K562 (cell line): Measurements from ENCODE around the gene UBE2I.

Source experiments
- ARID1B ChIP-seq: fragments of 450-650 bp; IDR thresholded peaks from 2 replicates; pipeline ENCODE4 v1.6.1; 2016; ENCODE audit warnings: antibody characterized with exemption, mild to moderate bottlenecking, inconsistent platforms
- CHD1 ChIP-seq: fragments of 200-600 bp; sonication (generic); IDR thresholded peaks from one replicate; pipeline ENCODE4 v1.6.1; 2012; ENCODE audit warnings: mild to moderate bottlenecking, moderate library complexity, low read length, inconsistent platforms
- CREB3 ChIP-seq: fragments of 450-650 bp; conservative IDR thresholded peaks from 2 replicates; pipeline ENCODE4 v1.6.1; 2016; ENCODE audit warnings: missing genetic modification characterization, low read depth, mild to moderate bottlenecking, missing compliant biosample characterization, moderate library complexity
- CTCF ChIP-seq, 3 experiments: IDR thresholded peaks in 2 of 3; conservative IDR thresholded peaks in 1 of 3; 2 replicates each; pipeline ENCODE4 v1.5.1; 2011 to 2012; ENCODE audit warnings: low read length in 3 of 3, mild to moderate bottlenecking in 3 of 3, control low read depth in 2 of 3, improper control_type of control experiment in 1 of 3, inconsistent platforms in 1 of 3, low read depth in 1 of 3, mixed read lengths in 1 of 3, moderate library complexity in 1 of 3; ENCODE audit not compliant: insufficient read depth in 2 of 3
- EP300 ChIP-seq: IDR thresholded peaks from 2 replicates; pipeline ENCODE4 v1.6.1; 2012; ENCODE audit warnings: low read length, improper control_type of control experiment
- MYNN ChIP-seq, 2 experiments: sonication (generic); formaldehyde crosslinking in 1 of 2; IDR thresholded peaks; 2 replicates each; pipeline versions ENCODE4 v1.5.0 to v1.6.1; 2016 to 2020; ENCODE audit warnings: antibody characterized with exemption in 1 of 2, missing genetic modification reagents in 1 of 2
- NFXL1 ChIP-seq: fragments of 450-650 bp; formaldehyde crosslinking; IDR thresholded peaks from 2 replicates; pipeline ENCODE4 v1.4.0; 2021; ENCODE audit warnings: mild to moderate bottlenecking
- POLR2A ChIP-seq: fragments of 450-650 bp; conservative IDR thresholded peaks from 2 replicates; pipeline ENCODE4 v1.6.1; 2016
- PRPF4 ChIP-seq: fragments of 200-400 bp; formaldehyde crosslinking; IDR thresholded peaks from one replicate; pipeline ENCODE4 v1.6.1; 2017; ENCODE audit warnings: low read length, low read depth, mild to moderate bottlenecking; ENCODE audit not compliant: insufficient read depth, poor library complexity, severe bottlenecking
- SMAD1 ChIP-seq: fragments of 150-350 bp; IDR thresholded peaks from 2 replicates; pipeline ENCODE4 v1.6.1; 2014; ENCODE audit warnings: low read length, low read depth; ENCODE audit not compliant: partially characterized antibody
- TEAD4 ChIP-seq, 2 experiments: sonication (generic) in 1 of 2; formaldehyde crosslinking in 1 of 2; IDR thresholded peaks; 2 replicates each; pipeline versions ENCODE4 v1.6.1 to v1.8.0; 2012 to 2022; ENCODE audit warnings: borderline replicate concordance in 1 of 2, inconsistent platforms in 1 of 2, low read length in 1 of 2, mild to moderate bottlenecking in 1 of 2, missing genetic modification reagents in 1 of 2
- USF1 ChIP-seq: sonication (generic); formaldehyde crosslinking; IDR thresholded peaks from 2 replicates; pipeline ENCODE4 v1.9.0; 2022; ENCODE audit warnings: mild to moderate bottlenecking, missing genetic modification reagents
- ZNF695 ChIP-seq: fragments of 450-650 bp; formaldehyde crosslinking; IDR thresholded peaks from 2 replicates; pipeline ENCODE4 v1.4.0; 2020; ENCODE audit warnings: mild to moderate bottlenecking, moderate library complexity
- ZSCAN29 ChIP-seq: fragments of 450-650 bp; IDR thresholded peaks from 2 replicates; pipeline ENCODE4 v1.6.1; 2017

- TF ChIP-seq CREB3 (tag) (no peak), EP300 (no peak), POLR2A (no peak), USF1 (no peak), CTCF (IDR thresholded peaks at IDR 0.05 in 2 of 3, conservative IDR thresholded peaks at IDR 0.05 in 1 of 3; ENCODE audit: insufficient read depth in 2 of 3, low read depth in 1 of 3, low read length in 3 of 3) (no peak), CHD1 (no peak), ZSCAN29 (no peak), NFXL1 (CRISPR knock-in tag) (no peak), ARID1B (no peak), SMAD1 (no peak), PRPF4 (no peak), ZNF695 (CRISPR knock-in tag) (no peak), TEAD4 (IDR thresholded peaks at IDR 0.05; ENCODE audit: low read length) (no peak), TEAD4 (CRISPR knock-in tag; IDR thresholded peaks at IDR 0.05; ENCODE audit: borderline replicate concordance) (no peak), MYNN (IDR thresholded peaks at IDR 0.05) (no peak), MYNN (CRISPR knock-in tag; IDR thresholded peaks at IDR 0.05) (no peak)
These were observed 35.7 kb downstream of the UBE2I start for GRCh38 chr16:1345087-1345486.
